Limb (tissue), 2 donors: Measurements from ENCODE around the gene LRRC17.

Experiments used
- DNase-seq, 2 donors: peaks; one replicate each; pipeline ENCODE4 v3.0.0-alpha.2; 2016; ENCODE audit errors: extremely low spot score in 2 of 2

The LRRC17 gene

GRCh38 chr7:102988088-102988487 lies 75.3 kb downstream of the LRRC17 start:
- DNase-seq = no peak

GRCh38 chr7:102988631-102989560 lies 76.1 kb downstream of the LRRC17 start:
- no peak for DNase-seq

GRCh38 chr7:102990642-102991041 lies 77.8 kb downstream of the LRRC17 start:
- DNase-seq = no peak

GRCh38 chr7:102991077-102991539 lies 78.3 kb downstream of the LRRC17 start:
- no peak for DNase-seq

- DNase-seq = peak in 1 of 2 donors; percentile 51
Measured at GRCh38 chr7:102991540-102992214, 78.9 kb downstream of the LRRC17 start.

GRCh38 chr7:102992509-102992937 lies 79.7 kb downstream of the LRRC17 start:
- no peak for DNase-seq

GRCh38 chr7:102992938-102993717 lies 80.3 kb downstream of the LRRC17 start:
- peak in 1 of 2 donors; percentile 50 for DNase-seq

- no peak for DNase-seq
Measured at GRCh38 chr7:102993718-102994029, 80.9 kb downstream of the LRRC17 start.

GRCh38 chr7:102994567-102994966 lies 81.8 kb downstream of the LRRC17 start:
- no peak for DNase-seq
